ENCODE results near the gene GPC1. TPM values are rescaled to one million over a fixed set of nuclear protein-coding genes. Genes with fewer than 3 reads are reported as not detected.
A peak's percentile ranks its signal among the peaks of the same experiment; 100 is the strongest.

GPC1 gene
- total and polyA plus RNA-seq, 2 donors (not counting 1 experiment from before 2014, with no cell fraction given), result 147 to 218 TPM

DNA sequence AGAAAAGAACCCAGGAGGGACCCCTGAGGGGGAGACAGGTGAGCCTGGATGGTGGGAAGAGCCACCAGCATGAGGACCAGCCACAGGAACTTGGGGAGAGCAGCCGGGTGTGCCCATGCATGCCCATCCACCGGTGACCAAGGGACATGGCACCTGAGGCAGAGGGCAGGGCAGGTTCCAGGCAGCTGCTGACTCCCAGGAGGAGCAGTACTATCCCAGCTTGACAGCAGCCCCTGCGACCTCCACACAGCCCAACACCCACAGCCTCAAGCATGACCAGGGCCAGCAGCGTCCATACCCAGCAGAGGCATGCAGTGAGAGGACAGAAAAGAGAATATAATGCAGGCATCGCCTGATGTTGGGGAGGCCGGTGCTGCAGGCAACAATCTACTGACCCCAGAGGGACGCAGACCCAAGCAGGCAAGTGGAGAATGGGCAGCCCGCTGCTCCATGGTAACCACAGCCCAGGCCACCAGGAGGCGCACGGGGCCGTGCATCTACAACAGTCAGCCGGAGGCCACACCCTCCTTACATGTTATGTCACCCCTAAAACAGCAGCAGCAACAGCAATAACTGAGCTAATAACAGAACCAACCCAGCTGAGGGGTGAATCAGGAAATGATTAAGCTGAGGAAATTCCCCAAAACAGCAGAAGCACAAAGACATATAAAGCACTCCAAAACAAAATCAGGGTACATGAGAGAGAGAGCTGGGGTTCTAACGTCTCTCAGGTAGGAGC, 78.3 kb downstream of the GPC1 start:
- Histone ChIP-seq H3K4me2 (ENCODE audit: extremely low read depth, insufficient read depth, low read length) (no peak overlapping the region), H3K27ac (ENCODE audit: insufficient read depth, low read length) (no peak overlapping the region), H3K4me3 (replicated peaks in 1 of 4; ENCODE audit: control extremely low read depth in 1 of 4, insufficient read depth in 1 of 4, low read depth in 3 of 4, low read length in 4 of 4) (no peak overlapping the region), H3K36me3 (ENCODE audit: control insufficient read depth, insufficient read depth, low read length) (no peaks in the 10 kb centered on the region), H3K9ac (ENCODE audit: insufficient read depth, low read length) (no peak overlapping the region), H3K4me1 (ENCODE audit: control insufficient read depth, extremely low read depth, insufficient read depth, low read length) (no peaks in the 10 kb centered on the region), H3K79me2 (ENCODE audit: control insufficient read depth, insufficient read depth, low read length) (no peaks in the 10 kb centered on the region), H3K9me3 (ENCODE audit: control insufficient read depth, insufficient read depth, low read depth, low read length) (no peaks in the 10 kb centered on the region), H4K20me1 (ENCODE audit: control insufficient read depth, extremely low read depth, insufficient read depth, low read length) (no peaks in the 10 kb centered on the region), H3K27me3 (ENCODE audit: control insufficient read depth, insufficient read depth, low read length) (no peaks in the 10 kb centered on the region), H2AFZ (ENCODE audit: low read length) (no peak overlapping the region)
- DNase-seq (ENCODE audit: low read depth in 2 of 2), result peak; percentile 73 to 81
- TF ChIP-seq EZH2 (IDR thresholded peaks at IDR 0.05; ENCODE audit: low read length, missing control alignments), result no peak
- TF ChIP-seq, protein P1, sequence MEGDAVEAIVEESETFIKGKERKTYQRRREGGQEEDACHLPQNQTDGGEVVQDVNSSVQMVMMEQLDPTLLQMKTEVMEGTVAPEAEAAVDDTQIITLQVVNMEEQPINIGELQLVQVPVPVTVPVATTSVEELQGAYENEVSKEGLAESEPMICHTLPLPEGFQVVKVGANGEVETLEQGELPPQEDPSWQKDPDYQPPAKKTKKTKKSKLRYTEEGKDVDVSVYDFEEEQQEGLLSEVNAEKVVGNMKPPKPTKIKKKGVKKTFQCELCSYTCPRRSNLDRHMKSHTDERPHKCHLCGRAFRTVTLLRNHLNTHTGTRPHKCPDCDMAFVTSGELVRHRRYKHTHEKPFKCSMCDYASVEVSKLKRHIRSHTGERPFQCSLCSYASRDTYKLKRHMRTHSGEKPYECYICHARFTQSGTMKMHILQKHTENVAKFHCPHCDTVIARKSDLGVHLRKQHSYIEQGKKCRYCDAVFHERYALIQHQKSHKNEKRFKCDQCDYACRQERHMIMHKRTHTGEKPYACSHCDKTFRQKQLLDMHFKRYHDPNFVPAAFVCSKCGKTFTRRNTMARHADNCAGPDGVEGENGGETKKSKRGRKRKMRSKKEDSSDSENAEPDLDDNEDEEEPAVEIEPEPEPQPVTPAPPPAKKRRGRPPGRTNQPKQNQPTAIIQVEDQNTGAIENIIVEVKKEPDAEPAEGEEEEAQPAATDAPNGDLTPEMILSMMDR (conservative IDR thresholded peaks at IDR 0.05 in 1 of 2, IDR thresholded peaks at IDR 0.05 in 1 of 2; ENCODE audit: low read depth in 1 of 2, low read length in 2 of 2), result peak; percentile 88 to 98

DNA sequence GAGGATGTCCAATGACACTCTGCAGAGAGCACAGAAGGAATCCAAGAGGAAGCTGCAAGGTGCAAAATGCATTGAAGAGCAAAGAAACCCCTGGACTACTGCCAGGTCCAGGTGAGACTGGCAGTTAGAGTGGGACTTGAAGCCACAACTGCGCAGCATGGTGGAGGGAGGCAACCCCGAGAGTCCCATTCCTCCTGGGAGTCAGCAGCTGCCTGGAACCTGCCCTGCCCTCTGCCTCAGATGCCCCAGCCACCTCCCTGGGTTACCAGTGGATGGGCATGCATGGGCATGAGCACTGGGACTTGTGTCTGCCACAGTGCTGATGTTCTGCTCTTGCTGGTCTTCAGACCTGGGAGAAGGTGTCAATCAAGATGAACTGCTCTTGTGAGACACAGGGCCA, 79.2 kb downstream of the GPC1 start:
- Histone ChIP-seq H3K4me1 (ENCODE audit: control insufficient read depth, extremely low read depth, insufficient read depth, low read length) (peaks cover 3% of the 10 kb centered on the region), H3K79me2 (ENCODE audit: control insufficient read depth, insufficient read depth, low read length) (no peaks in the 10 kb centered on the region), H3K4me2 (ENCODE audit: extremely low read depth, insufficient read depth, low read length) (no peak overlapping the region), H3K27me3 (ENCODE audit: control insufficient read depth, insufficient read depth, low read length) (no peaks in the 10 kb centered on the region), H4K20me1 (ENCODE audit: control insufficient read depth, extremely low read depth, insufficient read depth, low read length) (no peaks in the 10 kb centered on the region), H2AFZ (ENCODE audit: low read length) (no peak overlapping the region), H3K27ac (ENCODE audit: insufficient read depth, low read length) (no peak overlapping the region), H3K9ac (ENCODE audit: insufficient read depth, low read length) (no peak overlapping the region), H3K36me3 (ENCODE audit: control insufficient read depth, insufficient read depth, low read length) (no peaks in the 10 kb centered on the region), H3K4me3 (replicated peaks in 1 of 4; ENCODE audit: control extremely low read depth in 1 of 4, insufficient read depth in 1 of 4, low read depth in 3 of 4, low read length in 4 of 4) (no peak overlapping the region), H3K9me3 (ENCODE audit: control insufficient read depth, insufficient read depth, low read depth, low read length) (no peaks in the 10 kb centered on the region)
- no peak for DNase-seq (ENCODE audit: low read depth in 2 of 2)
- TF ChIP-seq, protein P1 (conservative IDR thresholded peaks at IDR 0.05 in 1 of 2, IDR thresholded peaks at IDR 0.05 in 1 of 2; ENCODE audit: low read depth in 1 of 2, low read length in 2 of 2), result no peak
- no peak for TF ChIP-seq EZH2 (IDR thresholded peaks at IDR 0.05; ENCODE audit: low read length, missing control alignments)

DNA sequence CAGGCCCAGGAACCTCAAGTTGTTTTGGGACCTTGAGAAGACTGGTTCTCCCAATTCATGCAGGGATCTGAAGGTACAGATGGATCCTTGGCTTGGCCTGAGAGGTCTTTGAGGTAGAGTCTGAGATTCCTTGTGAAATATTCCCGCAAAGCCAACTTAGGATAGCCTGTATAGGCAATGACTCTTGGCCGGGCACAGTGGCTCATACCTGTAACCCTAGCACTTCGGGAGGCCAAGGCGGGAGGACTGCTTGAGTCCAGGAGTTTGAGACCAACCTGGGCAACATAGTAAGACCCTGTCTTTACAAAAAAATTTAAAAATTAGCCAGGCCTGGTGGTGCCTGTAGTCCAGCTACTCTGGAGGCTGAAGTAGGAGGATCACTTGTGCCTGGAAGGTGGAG, 81.9 kb downstream of the GPC1 start:
- no peak overlapping the region for H3K27ac ChIP-seq (ENCODE audit: insufficient read depth, low read length)

More for the DNA sequence above, 81.9 kb downstream of the GPC1 start:
- H3K36me3 ChIP-seq (ENCODE audit: control insufficient read depth, insufficient read depth, low read length), result no peaks in the 10 kb centered on the region
- TF ChIP-seq EZH2 (IDR thresholded peaks at IDR 0.05; ENCODE audit: low read length, missing control alignments), result no peak
- TF ChIP-seq, protein P1 (conservative IDR thresholded peaks at IDR 0.05 in 1 of 2, IDR thresholded peaks at IDR 0.05 in 1 of 2; ENCODE audit: low read depth in 1 of 2, low read length in 2 of 2), result no peak
- H3K4me3 ChIP-seq (replicated peaks in 1 of 4; ENCODE audit: control extremely low read depth in 1 of 4, insufficient read depth in 1 of 4, low read depth in 3 of 4, low read length in 4 of 4), result no peak overlapping the region
- no peak overlapping the region for H3K9ac ChIP-seq (ENCODE audit: insufficient read depth, low read length)
- H2AFZ ChIP-seq (ENCODE audit: low read length), result no peak overlapping the region
- no peak overlapping the region for H3K4me2 ChIP-seq (ENCODE audit: extremely low read depth, insufficient read depth, low read length)
- DNase-seq (ENCODE audit: low read depth in 2 of 2), result no peak
- no peaks in the 10 kb centered on the region for H4K20me1 ChIP-seq (ENCODE audit: control insufficient read depth, extremely low read depth, insufficient read depth, low read length)
- H3K27me3 ChIP-seq (ENCODE audit: control insufficient read depth, insufficient read depth, low read length), result peaks cover 2% of the 10 kb centered on the region
- peaks cover 3% of the 10 kb centered on the region for H3K4me1 ChIP-seq (ENCODE audit: control insufficient read depth, extremely low read depth, insufficient read depth, low read length)
- no peaks in the 10 kb centered on the region for H3K79me2 ChIP-seq (ENCODE audit: control insufficient read depth, insufficient read depth, low read length)
- H3K9me3 ChIP-seq (ENCODE audit: control insufficient read depth, insufficient read depth, low read depth, low read length), result no peaks in the 10 kb centered on the region

Other genes with a start within 250 kb of the GPC1 start
- 3.9 and 7.4 TPM in 2 replicates for gene ANKMY1, start 122.3 kb downstream of the GPC1 start, total RNA-seq
- 2.5 and 2.8 TPM in 2 replicates for gene ANKMY1, start 122.3 kb downstream of the GPC1 start, polyA plus RNA-seq
- gene DUSP28, start 124.7 kb downstream of the GPC1 start, total RNA-seq, result 1.8 and 2.5 TPM in 2 replicates
- gene DUSP28, start 124.7 kb downstream of the GPC1 start, polyA plus RNA-seq, result 2.8 and 3.9 TPM in 2 replicates
- gene RNPEPL1, start 132.8 kb downstream of the GPC1 start, total RNA-seq, result 10.3 and 20.6 TPM in 2 replicates
- 7.9 and 10.0 TPM in 2 replicates for gene RNPEPL1, start 132.8 kb downstream of the GPC1 start, polyA plus RNA-seq
- gene CAPN10, start 151.1 kb downstream of the GPC1 start, total RNA-seq, result 17.2 and 23.0 TPM in 2 replicates
- gene CAPN10, start 151.1 kb downstream of the GPC1 start, polyA plus RNA-seq, result 3.6 and 4.0 TPM in 2 replicates
- 1.0 and 1.2 TPM in 2 replicates for gene GPR35, start 189.8 kb downstream of the GPC1 start, total RNA-seq
- gene GPR35, start 189.8 kb downstream of the GPC1 start, polyA plus RNA-seq, result 0.09 TPM in 1 of 2 replicates, not detected in the other
- gene AQP12B, start 247.2 kb downstream of the GPC1 start, total RNA-seq, result not detected in 2 replicates
- not detected in 2 replicates for gene AQP12B, start 247.2 kb downstream of the GPC1 start, polyA plus RNA-seq

Data from fibroblast of lung (primary cell).